Measurements from ENCODE around the gene IQCM.

DNA sequence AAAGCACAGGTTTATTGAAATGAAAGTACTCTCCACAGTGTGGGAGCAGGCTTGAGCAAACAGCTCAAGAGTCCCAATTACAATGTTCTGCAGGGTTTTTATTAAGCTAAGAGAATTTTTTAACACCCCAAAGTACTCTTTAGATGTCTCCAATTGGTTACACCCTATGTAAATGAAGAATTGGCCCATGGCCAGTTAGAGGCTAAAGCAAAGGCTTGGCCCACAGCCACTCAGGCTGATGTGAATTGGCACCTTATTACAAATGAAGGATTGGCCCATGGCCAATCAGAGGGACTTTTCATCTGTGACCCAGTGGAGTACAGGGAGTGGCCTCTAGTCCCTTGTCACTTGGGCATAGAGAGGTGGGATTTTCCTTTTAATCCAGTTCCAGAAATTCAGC is 30.1 kb upstream of the IQCM start:
- TF ChIP-seq, protein P1, sequence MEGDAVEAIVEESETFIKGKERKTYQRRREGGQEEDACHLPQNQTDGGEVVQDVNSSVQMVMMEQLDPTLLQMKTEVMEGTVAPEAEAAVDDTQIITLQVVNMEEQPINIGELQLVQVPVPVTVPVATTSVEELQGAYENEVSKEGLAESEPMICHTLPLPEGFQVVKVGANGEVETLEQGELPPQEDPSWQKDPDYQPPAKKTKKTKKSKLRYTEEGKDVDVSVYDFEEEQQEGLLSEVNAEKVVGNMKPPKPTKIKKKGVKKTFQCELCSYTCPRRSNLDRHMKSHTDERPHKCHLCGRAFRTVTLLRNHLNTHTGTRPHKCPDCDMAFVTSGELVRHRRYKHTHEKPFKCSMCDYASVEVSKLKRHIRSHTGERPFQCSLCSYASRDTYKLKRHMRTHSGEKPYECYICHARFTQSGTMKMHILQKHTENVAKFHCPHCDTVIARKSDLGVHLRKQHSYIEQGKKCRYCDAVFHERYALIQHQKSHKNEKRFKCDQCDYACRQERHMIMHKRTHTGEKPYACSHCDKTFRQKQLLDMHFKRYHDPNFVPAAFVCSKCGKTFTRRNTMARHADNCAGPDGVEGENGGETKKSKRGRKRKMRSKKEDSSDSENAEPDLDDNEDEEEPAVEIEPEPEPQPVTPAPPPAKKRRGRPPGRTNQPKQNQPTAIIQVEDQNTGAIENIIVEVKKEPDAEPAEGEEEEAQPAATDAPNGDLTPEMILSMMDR (IDR thresholded peaks at IDR 0.05): no peak
- no peak for TF ChIP-seq POLR2A (IDR thresholded peaks at IDR 0.05)

Data from lower leg skin (tissue), 3 donors.